ENCODE results near the gene POP5.

DNA sequence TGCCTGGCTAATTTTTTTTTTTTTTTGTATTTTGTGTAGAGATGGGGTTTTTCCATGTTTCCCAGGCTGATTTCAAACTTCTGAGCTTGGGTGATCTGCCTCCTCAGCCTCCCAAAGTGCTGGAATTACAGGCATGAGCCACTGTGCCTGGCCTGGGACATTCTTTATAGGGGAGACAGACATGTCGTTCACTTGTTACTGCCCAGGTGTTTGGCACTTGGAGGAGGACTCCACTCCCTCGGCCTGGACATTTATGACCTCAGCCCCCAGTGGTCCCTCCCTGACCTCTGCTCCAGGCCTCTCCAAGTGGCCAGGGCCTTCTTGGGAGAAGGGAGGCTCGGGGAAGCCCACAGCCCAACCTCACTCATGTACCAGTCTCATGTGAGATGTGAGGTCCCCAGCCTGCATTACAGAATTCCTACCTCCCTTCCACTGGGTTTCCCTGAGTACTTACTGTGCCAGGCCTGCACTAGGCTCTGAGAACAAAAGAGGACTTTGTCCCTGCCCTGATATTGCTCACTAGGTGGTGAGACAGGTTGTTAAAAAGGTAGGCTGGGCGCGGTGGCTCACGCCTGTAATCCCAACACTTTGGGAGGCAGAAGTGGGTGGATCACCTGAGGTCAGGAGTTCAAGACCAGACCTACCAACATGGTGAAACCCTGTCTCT, 9.7 kb upstream of the POP5 start:
- no peak for TF ChIP-seq POLR2A (IDR thresholded peaks at IDR 0.05)
- no peak for TF ChIP-seq POLR2AphosphoS5 (IDR thresholded peaks at IDR 0.05)
